Measurements from ENCODE around the gene DIPK1C.

- TF ChIP-seq, protein P1, sequence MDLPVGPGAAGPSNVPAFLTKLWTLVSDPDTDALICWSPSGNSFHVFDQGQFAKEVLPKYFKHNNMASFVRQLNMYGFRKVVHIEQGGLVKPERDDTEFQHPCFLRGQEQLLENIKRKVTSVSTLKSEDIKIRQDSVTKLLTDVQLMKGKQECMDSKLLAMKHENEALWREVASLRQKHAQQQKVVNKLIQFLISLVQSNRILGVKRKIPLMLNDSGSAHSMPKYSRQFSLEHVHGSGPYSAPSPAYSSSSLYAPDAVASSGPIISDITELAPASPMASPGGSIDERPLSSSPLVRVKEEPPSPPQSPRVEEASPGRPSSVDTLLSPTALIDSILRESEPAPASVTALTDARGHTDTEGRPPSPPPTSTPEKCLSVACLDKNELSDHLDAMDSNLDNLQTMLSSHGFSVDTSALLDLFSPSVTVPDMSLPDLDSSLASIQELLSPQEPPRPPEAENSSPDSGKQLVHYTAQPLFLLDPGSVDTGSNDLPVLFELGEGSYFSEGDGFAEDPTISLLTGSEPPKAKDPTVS (IDR thresholded peaks at IDR 0.05; ENCODE audit: low read depth, low read length), result no peak
- no peak for TF ChIP-seq SIX5 (IDR thresholded peaks at IDR 0.05; ENCODE audit: low read depth, low read length, severe bottlenecking)
Observed at GRCh38 chr18:74429096-74429495, 28.0 kb downstream of the DIPK1C start.
